Cardiac muscle cell (in vitro differentiated cells and primary cell): ENCODE measurements around the gene PUM1. TPM values are rescaled to one million over a fixed set of nuclear protein-coding genes. Genes with fewer than 3 reads are reported as not detected.

ENCODE experiments used
- DNase-seq, 2 donors: peaks; one replicate each; pipeline versions ENCODE4 v3.0.0 to v3.0.0-alpha.2; 2010 to 2017; ENCODE audit warnings: low read depth in 1 of 2, low spot score in 1 of 2
- H3K27ac ChIP-seq: fragments of 200-600 bp; sonication (generic); 2 replicates; pipeline ENCODE4 v1.5.1; 2016
- H3K27me3 ChIP-seq: fragments of 200-600 bp; sonication (generic); 2 replicates; pipeline ENCODE4 v1.6.0; 2016; ENCODE audit warnings: control low read depth
- H3K36me3 ChIP-seq: fragments of 200-600 bp; sonication (generic); 2 replicates; pipeline ENCODE4 v1.5.1; 2016; ENCODE audit warnings: control low read depth
- H3K4me1 ChIP-seq: fragments of 200-600 bp; sonication (generic); 2 replicates; pipeline ENCODE4 v1.8.1; 2017; ENCODE audit warnings: low read depth, mild to moderate bottlenecking, mixed run types
- H3K4me3 ChIP-seq: fragments of 200-600 bp; sonication (generic); 2 replicates; pipeline ENCODE4 v1.5.1; 2016; ENCODE audit warnings: mild to moderate bottlenecking
- H3K9me3 ChIP-seq: fragments of 200-600 bp; sonication (generic); 2 replicates; pipeline ENCODE4 v1.5.1; 2017; ENCODE audit warnings: low read depth, mild to moderate bottlenecking, control low read depth
- CTCF ChIP-seq: IDR thresholded peaks from 2 replicates; pipeline ENCODE4 v1.5.1; 2012; ENCODE audit warnings: low read depth, mild to moderate bottlenecking, low read length
- polyA plus RNA-seq: library from polyadenylated mRNA; unstranded; fragments of >200 nt; fragmentation: Nextera tagmentation; extraction: Ambion mirVana; gene quantifications from 2 replicates; pipeline ENCODE4 v1.2.1, GENCODE V29; 2016
- total RNA-seq: library from RNA; depleted of rRNA; stranded (reverse); fragments of >200 nt; gene quantifications from 2 replicates; pipeline ENCODE4 v1.2.3, GENCODE V29; 2016

Gene PUM1
- total and polyA plus RNA-seq, 2 experiments from 2014 or later, result 81.1 to 130 TPM

- no peak overlapping the region for H3K4me3 ChIP-seq
- H3K36me3 ChIP-seq, result no peaks in the 10 kb centered on the region
- peak overlapping the region; percentile 90 for H3K27ac ChIP-seq
- no peaks in the 10 kb centered on the region for H3K27me3 ChIP-seq
- TF ChIP-seq CTCF, result no peak
- no peaks in the 10 kb centered on the region for H3K9me3 ChIP-seq
- DNase-seq, result no peak
- peaks cover 41% of the 10 kb centered on the region for H3K4me1 ChIP-seq
Measured at GRCh38 chr1:30887485-30888315, 177.8 kb downstream of the PUM1 start.

DNA sequence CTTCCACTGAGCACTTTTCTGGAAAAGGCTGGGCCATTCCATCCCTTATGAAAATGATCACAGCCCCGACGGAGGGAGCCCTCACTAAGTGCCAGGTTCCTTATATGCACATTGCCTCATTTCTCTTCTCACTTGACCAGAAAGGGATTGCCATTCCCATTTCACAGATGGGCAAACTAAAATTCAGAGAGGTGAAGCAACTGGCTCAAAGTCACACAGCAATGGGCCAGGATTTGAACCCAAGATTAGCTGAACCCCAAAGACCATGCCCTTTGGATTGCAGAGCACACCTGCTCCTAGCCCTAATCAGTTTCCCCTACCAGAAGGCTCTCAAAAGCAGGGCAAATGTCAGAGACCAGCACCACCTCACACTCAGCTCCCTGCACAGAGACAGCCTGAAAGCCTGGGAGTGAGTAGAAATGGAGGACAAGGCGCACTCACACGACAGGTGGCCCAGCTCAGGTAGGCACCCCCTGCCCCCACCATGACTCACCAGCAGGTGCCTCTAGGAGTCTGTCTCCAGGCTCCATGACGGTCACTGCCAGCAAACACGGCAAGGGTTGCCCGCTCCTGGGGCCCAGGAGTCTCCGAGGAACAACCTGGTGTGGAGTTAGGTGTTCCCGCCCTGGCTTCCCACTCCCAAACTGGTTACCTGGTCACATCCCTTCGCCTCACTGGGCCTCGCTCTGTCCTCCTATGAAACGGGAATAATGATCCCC lies 178.6 kb downstream of the PUM1 start:
- peaks cover 41% of the 10 kb centered on the region for H3K4me1 ChIP-seq

GRCh38 chr1:30885570-30886522 lies 179.7 kb downstream of the PUM1 start:
- no peak for DNase-seq
- no peak overlapping the region for H3K4me3 ChIP-seq
- H3K4me1 ChIP-seq, result peaks cover 39% of the 10 kb centered on the region
- H3K9me3 ChIP-seq, result no peaks in the 10 kb centered on the region
- H3K27me3 ChIP-seq, result no peaks in the 10 kb centered on the region
- peak overlapping the region; percentile 39 for H3K27ac ChIP-seq
- no peak for TF ChIP-seq CTCF
- H3K36me3 ChIP-seq, result no peaks in the 10 kb centered on the region

More for the DNA sequence above, 178.6 kb downstream of the PUM1 start:
- Histone ChIP-seq H3K27ac (peak overlapping the region; percentile 90), H3K27me3 (no peaks in the 10 kb centered on the region), H3K36me3 (no peaks in the 10 kb centered on the region), H3K4me3 (no peak overlapping the region), H3K9me3 (no peaks in the 10 kb centered on the region)
- no peak for DNase-seq
- no peak for TF ChIP-seq CTCF

DNA sequence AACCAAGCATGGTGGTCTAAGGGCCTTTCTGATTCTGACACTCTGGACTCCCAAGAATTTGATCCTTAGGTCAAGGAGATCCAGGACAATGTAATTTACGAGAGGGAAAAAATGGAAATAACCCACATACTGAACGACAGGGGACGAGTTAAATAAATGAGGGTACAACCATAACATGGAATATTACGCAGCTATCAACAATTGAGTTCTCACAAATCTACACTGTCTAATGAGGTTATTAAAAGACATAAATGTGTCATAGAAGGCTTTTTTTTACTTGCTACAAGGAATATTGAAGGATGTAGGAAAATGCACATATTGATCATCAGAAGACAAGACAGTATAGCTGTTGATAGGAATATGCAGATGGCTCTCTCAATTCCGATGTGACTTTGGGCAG lies 180.8 kb downstream of the PUM1 start:
- DNase-seq, result no peak
- no peaks in the 10 kb centered on the region for H3K36me3 ChIP-seq
- no peak for TF ChIP-seq CTCF
- H3K4me1 ChIP-seq, result peaks cover 32% of the 10 kb centered on the region
- H3K27ac ChIP-seq, result no peak overlapping the region
- no peak overlapping the region for H3K4me3 ChIP-seq
- H3K9me3 ChIP-seq, result no peaks in the 10 kb centered on the region
- H3K27me3 ChIP-seq, result no peaks in the 10 kb centered on the region

DNA sequence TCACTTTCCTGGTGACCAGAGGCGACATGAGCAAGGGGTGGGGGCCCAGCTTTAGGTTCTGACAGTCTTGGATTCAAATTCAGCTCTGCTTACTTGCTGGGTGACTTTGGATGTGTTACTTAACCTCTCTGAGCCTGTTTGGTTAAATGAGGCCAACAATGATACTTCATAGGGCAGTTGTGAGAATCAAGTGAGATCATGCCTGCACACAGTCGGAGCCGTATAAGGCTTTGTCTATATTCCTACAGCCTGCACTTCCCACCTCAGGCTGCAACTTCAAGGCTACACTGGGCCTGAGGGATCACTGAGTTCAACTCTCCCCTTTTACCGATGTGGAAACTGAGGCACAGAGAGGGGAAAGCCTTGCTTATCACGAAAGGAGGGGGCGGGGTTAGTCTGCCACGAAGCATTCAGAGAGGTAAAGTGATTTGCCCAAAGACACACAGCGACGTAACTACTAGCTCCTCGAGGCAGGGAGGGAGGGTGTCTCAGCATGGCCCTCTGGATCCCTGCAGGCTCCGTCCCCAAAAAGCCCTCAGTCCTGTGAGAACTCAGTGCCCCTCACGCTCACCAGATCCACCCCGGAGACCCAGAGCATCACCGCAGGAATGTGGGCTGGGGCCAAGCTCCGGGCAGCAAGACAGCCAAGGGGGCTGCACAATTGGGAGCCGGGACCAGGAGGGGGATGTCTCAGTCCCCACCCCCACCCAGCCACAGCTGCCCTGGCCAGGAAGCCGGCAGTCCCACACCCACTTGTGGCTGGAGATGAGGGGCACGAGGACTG lies 181.9 kb downstream of the PUM1 start:
- H3K9me3 ChIP-seq, result no peaks in the 10 kb centered on the region

More for the DNA sequence above, 181.9 kb downstream of the PUM1 start:
- DNase-seq, result no peak
- Histone ChIP-seq H3K4me1 (peaks cover 22% of the 10 kb centered on the region), H3K27ac (no peak overlapping the region), H3K36me3 (no peaks in the 10 kb centered on the region), H3K4me3 (no peak overlapping the region), H3K27me3 (no peaks in the 10 kb centered on the region)
- no peak for TF ChIP-seq CTCF
